Measurements from ENCODE around the gene NALF2. TPM values are rescaled to one million over a fixed set of nuclear protein-coding genes. Genes with fewer than 3 reads are reported as not detected.

Gene NALF2
- total RNA-seq, 2 donors from 2014 or later, result not detected

DNA sequence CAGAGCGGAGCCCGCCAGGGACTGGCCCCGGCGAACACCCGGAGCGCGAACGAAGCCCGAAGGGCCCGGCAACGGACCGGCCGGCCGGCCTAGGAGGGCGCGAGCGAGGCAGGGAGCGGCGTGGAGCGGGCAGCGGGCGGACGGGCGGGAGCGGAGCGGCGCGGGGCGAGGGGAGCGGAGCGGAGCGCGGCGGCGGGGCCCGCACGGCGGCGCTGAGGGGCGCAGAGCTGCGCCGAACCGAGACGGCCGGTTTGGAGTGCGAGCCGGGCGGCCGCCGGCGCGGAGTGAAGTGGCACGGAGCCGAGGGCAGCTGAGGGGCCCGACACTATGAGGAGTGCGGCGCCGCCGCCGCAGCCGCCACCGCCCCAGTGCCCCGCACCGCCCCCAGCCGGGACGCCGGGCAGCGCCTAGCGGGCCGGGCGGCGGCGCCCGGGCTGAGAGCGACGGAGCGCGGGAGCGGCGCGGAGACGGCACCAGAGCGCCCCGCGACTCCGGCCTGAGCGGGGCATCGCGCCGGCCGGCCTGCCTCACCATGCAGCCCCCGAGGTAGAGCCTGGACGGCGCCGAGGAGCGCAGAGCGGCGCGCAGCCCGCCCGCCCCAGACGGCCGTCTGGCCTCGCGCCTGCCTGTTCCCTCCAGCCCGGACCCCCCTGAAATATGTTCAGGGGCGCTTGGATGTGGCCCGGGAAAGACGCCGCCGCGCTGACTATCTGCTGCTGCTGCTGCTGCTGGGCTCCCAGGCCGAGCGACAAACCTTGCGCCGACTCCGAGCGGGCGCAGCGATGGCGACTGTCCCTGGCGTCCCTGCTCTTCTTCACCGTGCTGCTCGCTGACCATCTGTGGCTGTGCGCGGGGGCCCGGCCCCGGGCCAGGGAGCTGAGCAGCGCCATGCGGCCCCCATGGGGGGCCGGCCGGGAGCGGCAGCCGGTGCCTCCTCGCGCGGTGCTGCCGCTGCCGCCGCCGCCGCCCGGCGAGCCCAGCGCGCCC, 793 bp downstream of the NALF2 start:
- Histone ChIP-seq H3K4me1 (ENCODE audit: control insufficient read depth in 1 of 2, low read depth in 2 of 2) (no peaks in the 10 kb centered on the region), H3K9me3 (no peaks in the 10 kb centered on the region), H3K4me3 (peak overlapping the region; percentile 66), H3K36me3 (no peaks in the 10 kb centered on the region), H3K27me3 (replicated peaks; ENCODE audit: insufficient read depth) (no peaks in the 10 kb centered on the region), H3K27ac (no peak overlapping the region)
- DNase-seq (ENCODE audit: low spot score) (no peak), ATAC-seq (ENCODE audit: insufficient number of reproducible peaks, low FRiP score, low read depth) (no peak)
- TF ChIP-seq, protein P1, sequence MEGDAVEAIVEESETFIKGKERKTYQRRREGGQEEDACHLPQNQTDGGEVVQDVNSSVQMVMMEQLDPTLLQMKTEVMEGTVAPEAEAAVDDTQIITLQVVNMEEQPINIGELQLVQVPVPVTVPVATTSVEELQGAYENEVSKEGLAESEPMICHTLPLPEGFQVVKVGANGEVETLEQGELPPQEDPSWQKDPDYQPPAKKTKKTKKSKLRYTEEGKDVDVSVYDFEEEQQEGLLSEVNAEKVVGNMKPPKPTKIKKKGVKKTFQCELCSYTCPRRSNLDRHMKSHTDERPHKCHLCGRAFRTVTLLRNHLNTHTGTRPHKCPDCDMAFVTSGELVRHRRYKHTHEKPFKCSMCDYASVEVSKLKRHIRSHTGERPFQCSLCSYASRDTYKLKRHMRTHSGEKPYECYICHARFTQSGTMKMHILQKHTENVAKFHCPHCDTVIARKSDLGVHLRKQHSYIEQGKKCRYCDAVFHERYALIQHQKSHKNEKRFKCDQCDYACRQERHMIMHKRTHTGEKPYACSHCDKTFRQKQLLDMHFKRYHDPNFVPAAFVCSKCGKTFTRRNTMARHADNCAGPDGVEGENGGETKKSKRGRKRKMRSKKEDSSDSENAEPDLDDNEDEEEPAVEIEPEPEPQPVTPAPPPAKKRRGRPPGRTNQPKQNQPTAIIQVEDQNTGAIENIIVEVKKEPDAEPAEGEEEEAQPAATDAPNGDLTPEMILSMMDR (IDR thresholded peaks at IDR 0.05), result no peak

DNA sequence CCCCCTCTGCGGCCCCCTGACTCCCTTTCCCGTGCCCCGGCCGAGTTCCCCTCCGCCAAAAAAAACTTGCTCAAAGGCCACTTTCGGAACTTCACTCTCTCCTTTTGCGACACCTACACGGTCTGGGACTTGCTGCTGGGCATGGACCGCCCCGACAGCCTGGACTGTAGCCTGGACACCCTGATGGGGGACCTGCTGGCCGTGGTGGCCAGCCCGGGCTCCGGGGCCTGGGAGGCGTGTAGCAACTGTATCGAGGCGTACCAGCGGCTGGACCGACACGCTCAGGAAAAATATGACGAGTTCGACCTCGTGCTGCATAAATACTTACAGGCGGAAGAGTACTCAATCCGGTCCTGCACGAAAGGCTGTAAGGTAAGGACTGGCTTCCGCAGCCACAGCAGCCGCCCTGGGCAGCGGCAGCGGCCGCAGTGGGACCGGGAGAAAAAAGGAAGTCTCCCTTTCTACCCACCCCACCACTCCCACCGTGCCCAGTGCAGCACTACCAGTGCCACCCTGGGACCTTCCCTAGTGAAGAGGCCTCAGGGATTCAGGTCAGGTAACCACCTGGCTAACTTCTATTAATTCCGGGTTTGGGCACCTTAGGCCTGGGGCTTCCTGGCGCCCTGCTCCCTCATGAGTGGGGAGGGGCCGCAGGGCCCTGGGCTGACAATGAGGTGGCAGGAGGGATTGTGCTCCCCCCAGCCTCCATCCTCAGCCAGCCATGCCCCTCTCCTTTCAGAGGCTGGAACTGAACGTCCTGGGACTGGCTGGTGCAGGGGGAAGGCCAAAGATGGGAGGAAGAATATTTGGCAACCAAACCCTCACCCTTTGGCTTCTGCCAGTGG, 1.9 kb downstream of the NALF2 start:
- no peaks in the 10 kb centered on the region for H3K27me3 ChIP-seq (replicated peaks; ENCODE audit: insufficient read depth)
- H3K4me1 ChIP-seq (ENCODE audit: control insufficient read depth in 1 of 2, low read depth in 2 of 2), result no peaks in the 10 kb centered on the region
- H3K36me3 ChIP-seq, result no peaks in the 10 kb centered on the region
- H3K27ac ChIP-seq, result no peak overlapping the region
- no peak overlapping the region for H3K4me3 ChIP-seq
- TF ChIP-seq, protein P1 (IDR thresholded peaks at IDR 0.05), result no peak
- ATAC-seq (ENCODE audit: insufficient number of reproducible peaks, low FRiP score, low read depth), result no peak
- H3K9me3 ChIP-seq, result no peaks in the 10 kb centered on the region
- DNase-seq (ENCODE audit: low spot score), result no peak

DNA sequence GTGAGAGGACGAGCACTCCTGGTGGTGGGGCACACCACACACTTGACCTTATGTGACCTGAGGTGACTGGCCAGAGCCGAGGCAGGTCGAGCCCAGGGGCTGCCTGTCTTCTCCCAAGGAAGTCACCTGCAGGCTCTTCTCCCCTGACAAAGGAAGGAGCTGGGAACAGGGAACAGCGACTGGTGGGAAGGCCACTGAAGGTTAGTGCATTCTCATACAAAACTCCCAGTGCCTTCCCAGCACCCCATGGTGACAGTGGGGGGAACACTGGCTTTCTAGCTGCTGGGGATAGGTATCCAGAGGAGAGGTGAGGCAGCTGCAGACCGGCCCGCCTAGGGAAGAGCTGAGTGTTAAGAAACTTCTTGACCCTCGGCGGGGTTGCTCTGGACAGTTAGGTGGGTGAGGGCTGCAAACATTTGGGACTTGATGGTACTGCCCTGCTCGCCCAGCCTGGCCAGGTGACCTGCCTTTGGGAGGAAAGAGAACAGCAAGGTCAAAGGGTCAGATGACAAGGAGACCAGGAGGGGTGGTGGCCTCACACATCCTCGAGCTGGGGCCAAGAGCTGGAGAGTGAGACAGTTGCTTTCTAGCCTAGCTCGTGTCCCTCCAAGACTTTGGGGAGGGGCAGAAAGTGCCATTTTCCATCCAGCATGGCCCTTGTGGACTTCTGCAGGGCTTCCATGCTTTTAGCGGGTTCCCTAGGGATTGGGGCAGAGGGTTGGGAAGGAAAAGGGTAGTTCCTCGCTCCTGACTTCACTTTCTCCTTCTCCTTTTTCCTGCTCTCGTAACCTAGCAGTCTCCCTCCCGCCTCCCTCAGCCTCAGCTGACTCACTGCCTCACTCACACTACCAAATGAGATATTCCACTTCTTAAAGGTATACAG, 2.7 kb downstream of the NALF2 start:
- TF ChIP-seq, protein P1 (IDR thresholded peaks at IDR 0.05), result no peak
- H3K4me3 ChIP-seq, result no peak overlapping the region
- DNase-seq (ENCODE audit: low spot score) (no peak), ATAC-seq (ENCODE audit: insufficient number of reproducible peaks, low FRiP score, low read depth) (no peak)
- H3K9me3 ChIP-seq, result no peaks in the 10 kb centered on the region
- no peaks in the 10 kb centered on the region for H3K27me3 ChIP-seq (replicated peaks; ENCODE audit: insufficient read depth)
- no peaks in the 10 kb centered on the region for H3K36me3 ChIP-seq
- no peak overlapping the region for H3K27ac ChIP-seq
- no peaks in the 10 kb centered on the region for H3K4me1 ChIP-seq (ENCODE audit: control insufficient read depth in 1 of 2, low read depth in 2 of 2)

DNA sequence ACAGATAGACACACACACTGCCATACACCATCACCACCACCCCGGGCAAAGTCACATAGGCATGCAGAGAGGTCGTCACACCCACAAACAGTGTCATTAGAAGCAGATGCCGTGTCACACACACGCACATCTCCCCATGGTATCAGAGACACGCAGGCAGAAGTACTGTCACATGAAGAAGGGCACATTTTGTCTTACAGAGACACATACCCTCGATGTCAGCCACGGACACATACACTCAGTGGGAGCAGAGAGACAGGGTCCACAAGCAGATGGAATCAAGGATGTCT, 3.3 kb downstream of the NALF2 start:
- no peaks in the 10 kb centered on the region for H3K4me1 ChIP-seq (ENCODE audit: control insufficient read depth in 1 of 2, low read depth in 2 of 2)
- H3K27ac ChIP-seq, result no peak overlapping the region
- no peaks in the 10 kb centered on the region for H3K27me3 ChIP-seq (replicated peaks; ENCODE audit: insufficient read depth)
- H3K4me3 ChIP-seq, result no peak overlapping the region
- ATAC-seq (ENCODE audit: insufficient number of reproducible peaks, low FRiP score, low read depth) (no peak), DNase-seq (ENCODE audit: low spot score) (no peak)
- no peaks in the 10 kb centered on the region for H3K36me3 ChIP-seq
- H3K9me3 ChIP-seq, result no peaks in the 10 kb centered on the region
- TF ChIP-seq, protein P1 (IDR thresholded peaks at IDR 0.05), result no peak
